22Rv1 (cell line): ENCODE data around the gene GNG12.

Experiments
- H3K27ac ChIP-seq: fragments of 450-650 bp; 2 replicates; pipeline ENCODE4 v1.5.1; 2017
- CTCF ChIP-seq: fragments of 450-650 bp; IDR thresholded peaks from 2 replicates; pipeline ENCODE4 v1.5.1; 2017; ENCODE audit warnings: mild to moderate bottlenecking
- ZFX ChIP-seq: fragments of 450-650 bp; IDR thresholded peaks from 2 replicates; pipeline ENCODE4 v1.6.1; 2017; ENCODE audit warnings: antibody characterized with exemption, borderline replicate concordance

The GNG12 gene

GRCh38 chr1:67807282-67807681 is 26.0 kb downstream of the GNG12 start:
- H3K27ac ChIP-seq: no peak overlapping the region
- TF ChIP-seq CTCF (no peak), ZFX (no peak)

- H3K27ac ChIP-seq: no peak overlapping the region
- TF ChIP-seq ZFX: no peak
- no peak for TF ChIP-seq CTCF
These were observed 28.6 kb downstream of the GNG12 start for GRCh38 chr1:67804710-67805109.

- no peak overlapping the region for H3K27ac ChIP-seq
- TF ChIP-seq CTCF (no peak), ZFX (no peak)
These were observed 29.6 kb downstream of the GNG12 start for GRCh38 chr1:67803380-67804279.

GRCh38 chr1:67802565-67802964 is 30.7 kb downstream of the GNG12 start:
- TF ChIP-seq ZFX (no peak), CTCF (no peak)
- no peak overlapping the region for H3K27ac ChIP-seq

- H3K27ac ChIP-seq: no peak overlapping the region
- no peak for TF ChIP-seq CTCF
- no peak for TF ChIP-seq ZFX
These were observed 31.4 kb downstream of the GNG12 start for GRCh38 chr1:67801903-67802302.

- TF ChIP-seq ZFX (no peak), CTCF (no peak)
These were observed 37.9 kb downstream of the GNG12 start for GRCh38 chr1:67795179-67795912.

GRCh38 chr1:67793562-67793961 is 39.7 kb downstream of the GNG12 start:
- TF ChIP-seq ZFX (no peak), CTCF (no peak)

More at GRCh38 chr1:67795179-67795912, 37.9 kb downstream of the GNG12 start:
- H3K27ac ChIP-seq: no peak overlapping the region

More at GRCh38 chr1:67793562-67793961, 39.7 kb downstream of the GNG12 start:
- H3K27ac ChIP-seq: no peak overlapping the region
